Neural cell (in vitro differentiated cells): Measurements from ENCODE around the gene PLEKHA7.

ENCODE experiments used
- CTCF ChIP-seq: fragments of 450-650 bp; IDR thresholded peaks from 2 replicates; pipeline ENCODE4 v1.5.1; 2014; ENCODE audit warnings: antibody characterized with exemption, mild to moderate bottlenecking, moderate library complexity; ENCODE audit not compliant: poor library complexity, severe bottlenecking
- EP300 ChIP-seq: fragments of 450-650 bp; conservative IDR thresholded peaks from 2 replicates; pipeline ENCODE4 v1.6.1; 2014; ENCODE audit warnings: antibody characterized with exemption, mild to moderate bottlenecking, moderate library complexity; ENCODE audit not compliant: poor library complexity, severe bottlenecking
- EZH2 ChIP-seq: fragments of 200-600, 300-800 bp; shearing (Covaris generic), sonication (generic); IDR thresholded peaks from 2 replicates; pipeline ENCODE4 v1.6.1; 2014; ENCODE audit warnings: antibody characterized with exemption, low read length, borderline replicate concordance, mild to moderate bottlenecking; ENCODE audit not compliant: insufficient read depth, poor library complexity, severe bottlenecking

- TF ChIP-seq CTCF (no peak), EZH2 (no peak), EP300 (no peak)
These were observed 235.9 kb downstream of the PLEKHA7 start for GRCh38 chr11:16778286-16778685.
